Glutamatergic neuron (in vitro differentiated cells): ENCODE measurements around the gene REPS2. TPM values are rescaled to one million over a fixed set of nuclear protein-coding genes. Genes with fewer than 3 reads are reported as not detected.

Source experiments
- DNase-seq: peaks from one replicate; pipeline ENCODE4 v3.0.0; 2022
- H3K27ac Mint-ChIP-seq: one replicate; pipeline ENCODE4 v1.8.0; 2020; ENCODE audit warnings: mild to moderate bottlenecking, mixed read lengths, inconsistent platforms; ENCODE audit not compliant: unreplicated experiment
- H3K27me3 Mint-ChIP-seq: one replicate; pipeline ENCODE4 v1.8.0; 2020; ENCODE audit warnings: mild to moderate bottlenecking, moderate library complexity, mixed read lengths, inconsistent platforms; ENCODE audit not compliant: unreplicated experiment
- H3K36me3 Mint-ChIP-seq: one replicate; pipeline ENCODE4 v1.8.0; 2020; ENCODE audit warnings: mild to moderate bottlenecking, mixed read lengths, inconsistent platforms; ENCODE audit not compliant: unreplicated experiment
- H3K4me1 Mint-ChIP-seq: one replicate; pipeline ENCODE4 v1.8.0; 2020; ENCODE audit warnings: mild to moderate bottlenecking, low read depth, mixed read lengths, inconsistent platforms; ENCODE audit not compliant: unreplicated experiment
- H3K4me3 Mint-ChIP-seq: one replicate; pipeline ENCODE4 v1.8.0; 2020; ENCODE audit warnings: mild to moderate bottlenecking, mixed read lengths, inconsistent platforms; ENCODE audit not compliant: unreplicated experiment
- H3K9me3 Mint-ChIP-seq: one replicate; pipeline ENCODE4 v1.8.0; 2020; ENCODE audit warnings: mild to moderate bottlenecking, moderate library complexity, mixed read lengths, inconsistent platforms; ENCODE audit not compliant: unreplicated experiment
- CTCF ChIP-seq: fragments of 200-600 bp; sonication (generic); IDR thresholded peaks from one replicate; pipeline ENCODE4 v1.5.0; 2021; ENCODE audit not compliant: partially characterized antibody, unreplicated experiment
- total RNA-seq: library from RNA; stranded (reverse); fragmentation: NEBNext Ultra II Directional; extraction: Animal tissue kit (Norgen Biotek cat#: 25700); gene quantifications from one replicate; pipeline ENCODE4 v1.2.1, GENCODE V29; 2021; ENCODE audit not compliant: unreplicated experiment

The REPS2 gene
- total RNA-seq, 1 donor from 2014 or later, result 3.1 TPM

- Mint-ChIP-seq H3K27me3 (no peaks in the 10 kb centered on the region), H3K4me1 (peaks cover 1% of the 10 kb centered on the region), H3K9me3 (no peaks in the 10 kb centered on the region), H3K27ac (no peak overlapping the region), H3K36me3 (no peaks in the 10 kb centered on the region), H3K4me3 (no peak overlapping the region)
- DNase-seq, result no peak
- no peak for TF ChIP-seq CTCF
Observed at GRCh38 chrX:16924631-16925480, 21.6 kb upstream of the REPS2 start.

- Mint-ChIP-seq H3K9me3 (no peaks in the 10 kb centered on the region), H3K4me3 (no peak overlapping the region), H3K4me1 (peaks cover 11% of the 10 kb centered on the region), H3K36me3 (no peaks in the 10 kb centered on the region), H3K27ac (peak overlapping the region; percentile 49), H3K27me3 (no peaks in the 10 kb centered on the region)
- no peak for DNase-seq
- TF ChIP-seq CTCF, result no peak
Observed at GRCh38 chrX:16930392-16930791, 16.1 kb upstream of the REPS2 start.

- H3K36me3 Mint-ChIP-seq, result no peaks in the 10 kb centered on the region
- DNase-seq, result no peak
- no peak for TF ChIP-seq CTCF
- no peak overlapping the region for H3K27ac Mint-ChIP-seq
- peaks cover 11% of the 10 kb centered on the region for H3K4me1 Mint-ChIP-seq
- H3K4me3 Mint-ChIP-seq, result no peak overlapping the region
- H3K27me3 Mint-ChIP-seq, result peaks cover under 1% of the 10 kb centered on the region
- H3K9me3 Mint-ChIP-seq, result peaks cover 1% of the 10 kb centered on the region
Observed at GRCh38 chrX:16931371-16931770, 15.1 kb upstream of the REPS2 start.

- Mint-ChIP-seq H3K9me3 (peaks cover 3% of the 10 kb centered on the region), H3K27ac (no peak overlapping the region), H3K4me3 (no peak overlapping the region), H3K36me3 (no peaks in the 10 kb centered on the region), H3K27me3 (peaks cover 4% of the 10 kb centered on the region), H3K4me1 (peaks cover 11% of the 10 kb centered on the region)
- TF ChIP-seq CTCF, result no peak
- DNase-seq, result no peak
Observed at GRCh38 chrX:16931855-16932575, 14.4 kb upstream of the REPS2 start.

GRCh38 chrX:16934185-16934584 lies 12.3 kb upstream of the REPS2 start:
- Mint-ChIP-seq H3K9me3 (peaks cover 3% of the 10 kb centered on the region), H3K27me3 (peaks cover 4% of the 10 kb centered on the region), H3K27ac (no peak overlapping the region), H3K4me1 (peaks cover 11% of the 10 kb centered on the region), H3K36me3 (no peaks in the 10 kb centered on the region), H3K4me3 (no peak overlapping the region)
- TF ChIP-seq CTCF, result no peak
- no peak for DNase-seq
